Upper lobe of left lung (tissue), 4 donors: ENCODE measurements around the gene CSNK1D.
A peak's percentile ranks its signal among the peaks of the same experiment; 100 is the strongest.

Source experiments
- EP300 ChIP-seq, 4 donors: sonication (generic); formaldehyde crosslinking; IDR thresholded peaks; one replicate each; pipeline ENCODE4 v1.5.1; 2017; ENCODE audit warnings: antibody characterized with exemption in 4 of 4, control low read depth in 2 of 4
- POLR2A ChIP-seq, 4 donors: fragments of 450-650 bp; IDR thresholded peaks; one replicate each; pipeline ENCODE4 v1.5.1; 2016 to 2017; ENCODE audit warnings: antibody characterized with exemption in 4 of 4, mild to moderate bottlenecking in 2 of 4
- POLR2AphosphoS5 ChIP-seq, 2 donors: sonication (generic); formaldehyde crosslinking; IDR thresholded peaks; one replicate each; pipeline ENCODE4 v1.5.1; 2017; ENCODE audit warnings: antibody characterized with exemption in 2 of 2

- TF ChIP-seq POLR2A (IDR thresholded peaks at IDR 0.05) (peak in 2 of 4 donors; percentile 4 to 5), EP300 (IDR thresholded peaks at IDR 0.05) (no peak), POLR2AphosphoS5 (IDR thresholded peaks at IDR 0.05) (peak; percentile 47 to 56)
Observed at GRCh38 chr17:82242977-82243647, 30.4 kb downstream of the CSNK1D start.
